Measurements from ENCODE around the gene CROCC. TPM values are rescaled to one million over a fixed set of nuclear protein-coding genes. Genes with fewer than 3 reads are reported as not detected.

CROCC gene
- total and polyA plus RNA-seq, 2 donors: 13.7 to 26.4 TPM

DNA sequence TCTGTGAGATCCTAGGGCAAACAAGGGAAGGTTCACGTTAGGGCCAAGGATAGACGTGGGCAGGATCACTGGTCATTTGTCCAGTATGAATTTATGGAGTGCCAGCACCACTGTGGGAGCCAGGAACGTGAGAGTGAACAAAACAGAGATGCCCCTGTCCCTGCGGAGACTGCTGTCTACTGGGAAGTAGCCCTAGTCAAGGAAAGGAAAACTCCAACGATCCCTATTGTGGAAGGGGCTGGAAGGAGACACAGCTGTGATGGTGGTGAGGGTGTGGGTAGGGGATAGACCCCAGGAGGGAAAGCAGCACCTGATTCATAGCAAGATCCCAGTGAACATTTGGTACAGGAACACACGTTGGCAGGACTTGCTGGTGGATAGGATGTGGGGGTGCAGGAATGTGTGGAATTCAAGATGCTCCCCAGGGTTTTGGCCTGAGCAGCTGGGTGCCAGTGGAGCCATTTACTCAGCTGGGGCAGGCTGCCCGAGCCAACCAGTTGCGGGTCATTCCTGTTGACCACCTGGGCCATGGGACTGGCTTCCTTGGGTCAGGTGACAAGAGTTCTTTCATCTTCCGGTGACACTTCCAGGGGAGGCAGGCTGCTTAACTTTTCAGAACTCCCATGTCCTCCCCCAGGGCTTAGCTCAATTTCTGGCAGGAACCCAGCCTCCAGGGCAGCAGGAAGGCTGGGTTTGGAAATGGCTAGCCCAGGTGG is 91.2 kb downstream of the CROCC start:
- Histone ChIP-seq H3K4me3 (ENCODE audit: low read depth, low read length) (no peak overlapping the region), H3K27ac (ENCODE audit: low read depth) (no peak overlapping the region), H3K4me1 (ENCODE audit: insufficient read depth) (no peaks in the 10 kb centered on the region), H3K36me3 (ENCODE audit: insufficient read depth) (no peaks in the 10 kb centered on the region)
- DNase-seq (ENCODE audit: extremely low spot score): no peak
- WGBS: 76% methylated on average over 9 of the region's 9 CpGs

DNA sequence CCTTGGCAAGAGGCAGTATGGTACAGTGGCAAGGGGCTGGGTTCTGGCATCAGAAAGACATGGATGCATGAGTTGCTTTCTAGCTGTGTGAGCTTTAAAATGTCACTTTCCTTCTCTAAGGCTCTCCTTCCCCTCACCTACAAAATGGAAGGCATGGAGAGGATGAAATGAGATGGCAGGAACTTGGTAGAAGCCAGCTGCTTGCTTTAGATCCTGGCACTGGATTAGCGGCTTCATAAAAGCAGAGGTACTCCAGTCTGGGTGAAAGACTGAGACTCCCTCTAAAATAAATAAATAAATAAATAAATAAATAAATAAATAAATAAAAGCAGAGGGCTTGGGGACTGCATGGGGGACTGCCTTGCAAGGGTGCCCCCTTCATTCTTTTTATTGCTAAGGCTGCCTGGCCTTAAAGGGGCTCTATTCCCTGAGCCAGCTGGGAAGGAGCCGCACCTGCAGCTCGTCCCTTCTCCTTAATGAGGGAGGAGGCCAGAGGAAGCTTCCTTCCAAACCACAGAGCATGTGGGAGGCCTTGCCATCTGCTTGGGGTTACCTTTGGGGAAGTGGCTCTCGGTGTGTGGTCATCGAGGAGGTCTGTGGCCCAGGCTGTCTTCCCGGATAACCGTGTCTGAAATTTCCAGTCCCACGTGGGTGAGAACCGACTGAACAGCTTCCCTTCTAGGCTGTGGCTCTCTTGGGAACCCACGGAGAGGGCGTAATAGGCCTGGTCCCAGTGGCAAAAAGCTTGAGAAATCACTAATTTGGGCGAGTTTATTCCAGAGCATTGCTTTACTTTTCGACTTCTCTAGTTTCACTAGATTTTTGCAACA is 92.0 kb downstream of the CROCC start:
- Histone ChIP-seq H3K36me3 (ENCODE audit: insufficient read depth) (no peaks in the 10 kb centered on the region), H3K27ac (ENCODE audit: low read depth) (no peak overlapping the region), H3K4me1 (ENCODE audit: insufficient read depth) (no peaks in the 10 kb centered on the region), H3K4me3 (ENCODE audit: low read depth, low read length) (no peak overlapping the region)
- 79% methylated on average over 13 of the region's 13 CpGs for WGBS
- DNase-seq (ENCODE audit: extremely low spot score): no peak

DNA sequence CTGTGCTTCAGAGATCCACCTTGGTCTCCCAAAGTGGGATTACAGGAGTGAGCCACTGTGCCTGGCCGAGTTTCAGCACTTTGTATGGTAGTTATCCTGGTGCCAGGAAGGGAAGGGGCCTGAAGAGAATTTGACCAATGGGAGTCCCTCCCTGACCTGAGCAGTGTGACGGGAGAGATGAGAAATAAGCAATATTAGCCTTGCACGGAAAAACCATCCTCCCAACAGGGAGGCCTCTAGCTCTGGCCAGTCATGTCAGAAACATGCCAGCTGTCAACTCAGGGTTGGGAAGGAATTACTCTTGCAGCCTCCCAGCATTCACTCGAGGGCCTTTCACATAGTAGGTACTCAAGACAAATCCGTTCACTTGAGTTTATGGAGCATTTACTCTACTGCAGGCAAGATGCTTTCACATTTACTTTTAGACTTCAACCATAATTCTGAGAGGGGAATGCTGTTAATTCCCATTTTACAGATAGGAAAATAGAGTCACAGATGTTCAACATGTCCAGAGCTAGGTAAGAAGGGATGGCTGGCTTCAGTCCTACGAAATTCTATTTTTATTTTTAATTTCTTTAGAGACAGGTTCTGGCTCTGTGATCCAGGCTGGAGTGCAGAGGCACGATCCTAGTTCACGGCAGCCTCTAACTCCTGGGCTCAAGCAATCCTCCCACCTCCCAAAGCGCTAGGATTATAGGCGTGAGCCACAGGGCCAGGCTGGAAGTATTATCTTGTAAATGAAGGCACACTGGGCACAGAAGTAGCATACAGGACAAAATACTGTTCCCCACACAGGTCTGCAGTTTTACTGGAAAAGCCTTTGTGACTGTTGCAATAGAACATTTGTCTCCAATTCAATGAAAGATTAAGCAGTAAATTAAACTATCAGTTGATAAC is 93.2 kb downstream of the CROCC start:
- 68% methylated on average over 10 of the region's 10 CpGs for WGBS
- no peaks in the 10 kb centered on the region for H3K36me3 ChIP-seq (ENCODE audit: insufficient read depth)

DNA sequence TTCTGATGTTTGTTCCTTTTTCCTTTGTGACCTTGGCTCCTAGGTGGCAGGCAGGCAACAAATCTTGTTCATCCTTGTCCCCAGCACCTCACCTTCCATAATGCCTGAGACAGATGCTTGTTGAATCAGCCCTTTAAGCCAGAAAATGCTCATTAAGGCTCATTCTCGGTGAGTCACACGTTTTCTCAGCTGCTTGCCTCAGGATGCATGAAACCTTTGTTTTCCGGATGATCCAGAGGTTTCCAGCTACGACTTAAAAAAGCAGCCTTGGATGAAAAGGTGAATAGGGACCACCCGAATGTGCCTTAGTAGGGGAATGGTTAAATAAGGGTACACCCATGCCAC is 94.6 kb downstream of the CROCC start:
- H3K4me3 ChIP-seq (ENCODE audit: low read depth, low read length): no peak overlapping the region
- no peaks in the 10 kb centered on the region for H3K36me3 ChIP-seq (ENCODE audit: insufficient read depth)
- no peaks in the 10 kb centered on the region for H3K4me1 ChIP-seq (ENCODE audit: insufficient read depth)
- H3K27ac ChIP-seq (ENCODE audit: low read depth): no peak overlapping the region
- no peak for DNase-seq (ENCODE audit: extremely low spot score)
- WGBS: 66% methylated on average over 5 of the region's 5 CpGs

More for the DNA sequence above, 93.2 kb downstream of the CROCC start:
- no peak for DNase-seq (ENCODE audit: extremely low spot score)
- no peaks in the 10 kb centered on the region for H3K4me1 ChIP-seq (ENCODE audit: insufficient read depth)
- no peak overlapping the region for H3K4me3 ChIP-seq (ENCODE audit: low read depth, low read length)
- H3K27ac ChIP-seq (ENCODE audit: low read depth): no peak overlapping the region

DNA sequence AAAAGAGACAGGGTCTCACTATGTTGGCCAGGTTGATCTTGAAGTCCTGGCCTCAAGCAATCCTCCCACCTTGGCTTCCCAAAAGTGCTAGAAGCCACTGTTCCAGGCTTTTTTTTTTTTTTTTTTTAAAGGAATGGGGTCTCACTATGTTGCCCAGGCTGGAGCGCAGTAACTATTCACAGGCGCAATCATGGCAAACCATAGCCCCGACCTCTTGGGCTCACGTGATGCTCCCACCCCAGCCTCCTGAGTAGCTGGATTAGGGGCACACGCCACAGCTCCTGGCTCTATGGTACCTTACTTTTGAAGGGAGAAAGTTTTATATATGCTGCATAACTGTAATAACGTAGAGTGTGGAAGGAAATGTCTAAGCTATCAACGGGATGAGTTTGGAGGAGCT is 95.7 kb downstream of the CROCC start:
- Histone ChIP-seq H3K4me1 (ENCODE audit: insufficient read depth) (no peaks in the 10 kb centered on the region), H3K27ac (ENCODE audit: low read depth) (no peak overlapping the region), H3K36me3 (ENCODE audit: insufficient read depth) (no peaks in the 10 kb centered on the region), H3K4me3 (ENCODE audit: low read depth, low read length) (no peak overlapping the region)
- DNase-seq (ENCODE audit: extremely low spot score): no peak
- WGBS: 96% methylated on average over 7 of the region's 7 CpGs

DNA sequence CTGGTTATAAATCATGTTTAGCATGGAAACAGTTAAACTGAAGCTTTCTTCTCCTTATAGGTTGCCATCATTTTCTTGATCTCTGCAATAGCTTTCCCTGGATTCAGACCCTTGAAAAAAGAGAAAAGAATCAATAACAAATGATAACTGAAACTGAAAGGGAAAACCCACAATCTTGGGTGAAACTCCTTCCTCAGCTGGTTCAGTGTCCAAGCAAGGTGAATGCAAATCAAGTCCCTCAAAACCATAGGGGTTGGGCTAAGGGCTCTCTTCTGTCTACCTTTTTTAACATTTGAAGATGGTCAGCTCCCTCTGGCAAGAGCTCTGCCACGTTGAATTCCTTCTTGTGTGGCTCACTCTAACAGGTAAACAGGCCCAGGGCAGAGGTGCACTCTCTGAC is 97.1 kb downstream of the CROCC start:
- no peaks in the 10 kb centered on the region for H3K4me1 ChIP-seq (ENCODE audit: insufficient read depth)
- 67% methylated on average over 1 of the region's 1 CpG for WGBS
- no peak for DNase-seq (ENCODE audit: extremely low spot score)
- H3K36me3 ChIP-seq (ENCODE audit: insufficient read depth): no peaks in the 10 kb centered on the region
- H3K4me3 ChIP-seq (ENCODE audit: low read depth, low read length): no peak overlapping the region
- H3K27ac ChIP-seq (ENCODE audit: low read depth): no peak overlapping the region

DNA sequence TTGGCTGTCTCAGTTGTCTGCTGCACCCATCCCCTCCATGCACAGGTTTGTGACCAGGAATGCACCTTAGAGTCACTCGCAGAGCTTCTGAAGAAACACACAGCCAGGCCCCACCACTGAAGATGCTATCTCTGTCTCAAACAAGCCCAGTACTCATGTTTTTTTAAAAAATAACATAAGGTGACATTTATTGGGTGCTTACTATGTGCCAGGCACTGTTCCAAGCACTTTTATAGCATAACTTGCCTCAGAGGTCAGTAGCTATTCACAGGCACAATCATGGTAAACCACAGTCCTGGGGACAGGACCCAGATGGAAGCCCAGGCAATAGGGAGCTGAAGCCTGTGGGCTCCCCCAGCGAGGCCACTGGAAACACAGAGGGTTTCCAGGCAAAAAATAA is 98.8 kb downstream of the CROCC start:
- Histone ChIP-seq H3K36me3 (ENCODE audit: insufficient read depth) (no peaks in the 10 kb centered on the region), H3K27ac (ENCODE audit: low read depth) (no peak overlapping the region), H3K4me3 (ENCODE audit: low read depth, low read length) (no peak overlapping the region), H3K4me1 (ENCODE audit: insufficient read depth) (no peaks in the 10 kb centered on the region)
- DNase-seq (ENCODE audit: extremely low spot score): no peak
- WGBS: 35% methylated on average over 2 of the region's 2 CpGs

DNA sequence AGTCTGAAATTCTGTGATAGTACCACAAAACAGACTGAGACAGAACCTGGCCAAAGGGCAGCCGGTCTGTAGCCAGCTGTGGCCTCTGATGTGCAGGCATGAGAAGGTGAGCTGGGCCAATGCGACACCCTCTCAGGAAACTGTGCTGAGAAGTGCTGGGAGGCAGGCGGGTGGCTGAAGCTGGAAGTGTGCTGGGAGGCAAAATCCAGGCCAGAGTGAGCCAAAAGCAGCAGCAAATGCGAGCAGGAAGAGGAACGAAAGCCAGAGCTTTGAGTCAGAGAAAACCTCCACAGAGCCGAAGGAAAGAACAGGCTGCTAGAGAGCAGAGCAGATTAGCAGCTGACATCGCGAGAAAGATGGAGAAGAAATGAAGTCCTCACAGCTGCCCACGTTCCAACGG is 100.2 kb downstream of the CROCC start:
- 59% methylated on average over 10 of the region's 10 CpGs for WGBS
- peaks cover under 1% of the 10 kb centered on the region for H3K36me3 ChIP-seq (ENCODE audit: insufficient read depth)
- DNase-seq (ENCODE audit: extremely low spot score): no peak
- no peaks in the 10 kb centered on the region for H3K4me1 ChIP-seq (ENCODE audit: insufficient read depth)
- H3K27ac ChIP-seq (ENCODE audit: low read depth): no peak overlapping the region
- no peak overlapping the region for H3K4me3 ChIP-seq (ENCODE audit: low read depth, low read length)

Small RNA genes lying within 50 kb of the gene (small RNA-seq; reads per million reads assigned to genes)
- gene RNU1-2 (not detected), gene RNU1-5P (not detected)

Other genes starting within 250 kb of the CROCC start
- under 0.01 TPM for gene RNU1-4, start 181.4 kb upstream of the CROCC start, total RNA-seq
- gene RNU1-4, start 181.4 kb upstream of the CROCC start, polyA plus RNA-seq: not detected
- under 0.01 TPM for gene RNU1-2, start 26.0 kb upstream of the CROCC start, total RNA-seq
- gene RNU1-2, start 26.0 kb upstream of the CROCC start, polyA plus RNA-seq: not detected
- 33.3 TPM for gene MFAP2, start 58.7 kb downstream of the CROCC start, total RNA-seq
- 20.3 TPM for gene MFAP2, start 58.7 kb downstream of the CROCC start, polyA plus RNA-seq
- 13.9 TPM for gene ATP13A2, start 90.0 kb downstream of the CROCC start, total RNA-seq
- gene ATP13A2, start 90.0 kb downstream of the CROCC start, polyA plus RNA-seq: 23.6 TPM
- 84.1 TPM for gene SDHB, start 132.1 kb downstream of the CROCC start, total RNA-seq
- gene SDHB, start 132.1 kb downstream of the CROCC start, polyA plus RNA-seq: 114 TPM
- 5.6 TPM for gene PADI2, start 197.5 kb downstream of the CROCC start, total RNA-seq
- 0.48 TPM for gene PADI2, start 197.5 kb downstream of the CROCC start, polyA plus RNA-seq

Measured in urinary bladder (tissue), 4 donors.